Glomerular visceral epithelial cell (primary cell): Measurements from ENCODE around the gene BBX.
A peak's percentile ranks its signal among the peaks of the same experiment; 100 is the strongest.

ENCODE experiments used
- DNase-seq: peaks from one replicate; pipeline ENCODE4 v3.0.0-alpha.2; 2016; ENCODE audit errors: extremely low spot score

The BBX gene

DNA sequence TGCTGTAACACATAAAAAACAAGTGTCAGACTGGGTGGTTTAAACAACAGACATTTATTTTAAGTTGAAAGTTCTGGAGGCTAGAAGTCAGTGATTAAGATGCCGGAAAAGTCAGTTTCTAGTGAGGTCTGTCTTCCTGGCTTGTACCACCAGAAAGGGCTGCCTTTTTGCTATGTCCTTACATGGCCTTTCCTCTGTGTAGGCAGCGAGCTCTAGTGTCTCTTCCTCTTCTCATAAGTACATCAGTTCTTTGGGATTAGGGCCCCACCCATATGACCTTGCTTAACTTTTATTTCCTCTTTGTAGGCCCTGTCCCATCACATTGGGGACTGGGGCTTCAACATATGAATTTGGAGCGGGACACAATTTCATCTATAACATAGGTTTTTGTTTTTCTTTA lies 128.0 kb downstream of the BBX start:
- DNase-seq = no peak

DNA sequence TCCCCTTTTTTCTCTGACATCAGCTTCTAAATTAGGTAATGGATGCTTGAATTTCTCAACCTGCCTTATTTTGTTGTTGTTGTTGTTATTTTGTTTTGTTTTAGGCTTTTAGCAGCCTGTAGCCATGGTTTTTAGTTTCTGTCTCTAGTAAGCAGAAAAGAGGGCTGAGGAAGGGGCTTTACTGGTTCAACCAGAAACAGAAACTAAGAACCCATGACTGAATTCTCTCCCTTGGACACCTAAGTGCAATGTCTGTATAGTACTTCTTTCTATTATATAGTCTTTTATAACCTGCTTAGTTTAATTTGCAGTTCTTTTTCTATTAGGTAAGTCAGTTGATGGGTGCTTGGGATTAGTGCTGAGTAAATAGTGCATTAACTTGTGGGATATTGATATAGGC lies 129.0 kb downstream of the BBX start:
- DNase-seq = no peak

DNA sequence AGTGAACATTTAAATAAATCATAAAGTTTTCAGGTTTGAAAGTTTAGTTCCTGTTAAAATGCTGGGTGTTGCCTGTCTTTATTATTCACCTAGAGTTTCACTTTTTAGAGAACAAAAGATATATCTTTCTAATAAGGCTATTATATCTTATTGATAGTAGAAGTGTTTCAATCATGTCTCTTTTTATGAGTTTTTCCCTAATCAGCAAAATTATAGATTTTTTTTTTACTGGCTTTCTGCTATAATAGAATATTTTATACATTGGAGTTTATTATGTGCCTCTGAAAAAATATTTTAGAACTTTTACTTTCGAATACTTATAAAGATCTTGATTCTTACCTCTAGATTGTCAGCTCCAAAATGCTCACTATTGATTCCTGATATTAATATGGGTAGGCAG lies 131.5 kb downstream of the BBX start:
- DNase-seq = no peak

DNA sequence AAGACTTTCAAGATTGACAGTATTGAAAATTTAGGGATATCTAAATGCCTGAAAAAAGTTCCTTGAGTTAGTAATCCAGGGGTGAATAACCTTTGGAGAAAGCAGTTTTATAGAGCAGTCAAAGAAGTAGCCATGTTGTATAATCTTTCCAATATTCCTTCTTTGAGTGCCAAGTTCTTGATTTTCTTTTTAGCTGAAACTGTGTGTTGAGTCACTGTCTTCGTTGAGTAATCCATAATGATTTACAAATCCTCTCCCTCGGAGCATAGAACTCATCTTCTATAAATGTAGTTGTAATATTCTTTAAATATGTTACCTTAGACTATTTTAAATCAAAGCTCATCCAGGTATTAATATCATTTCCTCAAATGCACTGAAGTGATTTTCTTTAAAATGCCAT lies 135.2 kb downstream of the BBX start:
- DNase-seq = no peak

DNA sequence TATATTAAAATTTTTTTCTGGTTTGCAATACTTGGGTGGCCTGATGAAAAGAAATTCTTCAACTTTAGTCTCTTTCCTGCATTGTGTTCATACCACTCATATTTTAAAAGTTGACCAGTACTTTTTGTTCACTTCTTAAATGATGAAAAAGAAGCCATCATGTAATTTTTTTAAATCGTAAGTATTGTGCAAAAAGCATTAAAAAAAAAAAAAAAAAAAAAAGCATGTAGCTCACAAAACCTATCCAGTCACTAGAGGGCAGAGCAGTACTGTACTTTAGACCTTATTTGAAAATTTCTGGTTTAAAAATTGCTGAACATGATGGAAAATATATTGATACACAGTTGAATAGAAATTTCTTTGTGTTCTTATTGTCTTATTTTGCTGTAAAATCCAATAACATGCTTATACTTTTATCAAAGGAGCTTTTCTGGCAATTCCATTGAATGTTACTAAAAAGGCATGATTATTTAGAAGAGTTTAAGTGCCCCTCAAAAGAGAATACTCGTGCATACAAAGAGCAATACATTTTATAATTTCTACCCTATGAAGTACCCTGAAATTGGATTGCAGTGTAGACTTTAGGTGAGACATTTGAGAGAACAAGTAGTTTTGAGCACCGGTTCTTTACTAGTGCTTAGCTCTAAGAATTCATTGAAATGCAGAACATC lies 137.7 kb downstream of the BBX start:
- DNase-seq = peak; percentile 24

DNA sequence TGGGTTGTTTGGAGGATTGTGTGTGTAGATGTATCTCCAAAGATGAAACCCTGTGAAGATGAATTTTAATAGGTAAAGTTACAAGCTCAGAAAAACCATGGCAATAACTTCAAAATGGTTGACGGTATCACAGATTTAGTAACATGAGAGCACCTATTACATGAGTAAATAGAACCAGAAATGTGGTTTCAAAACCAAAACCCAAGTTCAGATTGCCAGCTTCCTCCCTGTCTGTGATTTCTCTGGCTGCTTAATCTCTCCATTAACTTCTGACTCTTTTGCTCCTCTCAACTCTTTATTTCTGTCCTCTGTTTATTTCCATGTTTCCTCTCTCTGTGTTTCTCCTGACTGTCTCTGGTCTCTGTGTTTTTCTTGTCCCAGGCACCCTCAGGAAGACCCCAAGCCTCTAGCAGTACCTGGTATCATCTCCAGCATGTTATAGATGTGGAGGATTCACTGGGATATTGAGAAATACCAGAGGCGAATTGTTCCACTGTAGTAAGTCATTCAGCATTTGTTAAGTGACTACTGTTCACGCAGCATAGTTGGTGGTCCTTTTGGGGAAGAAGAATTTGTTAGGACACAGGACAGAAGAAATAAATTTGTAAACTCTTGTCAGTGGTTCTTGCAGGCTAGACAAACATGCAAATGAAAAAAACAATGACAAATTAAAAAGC lies 138.8 kb downstream of the BBX start:
- no peak for DNase-seq

DNA sequence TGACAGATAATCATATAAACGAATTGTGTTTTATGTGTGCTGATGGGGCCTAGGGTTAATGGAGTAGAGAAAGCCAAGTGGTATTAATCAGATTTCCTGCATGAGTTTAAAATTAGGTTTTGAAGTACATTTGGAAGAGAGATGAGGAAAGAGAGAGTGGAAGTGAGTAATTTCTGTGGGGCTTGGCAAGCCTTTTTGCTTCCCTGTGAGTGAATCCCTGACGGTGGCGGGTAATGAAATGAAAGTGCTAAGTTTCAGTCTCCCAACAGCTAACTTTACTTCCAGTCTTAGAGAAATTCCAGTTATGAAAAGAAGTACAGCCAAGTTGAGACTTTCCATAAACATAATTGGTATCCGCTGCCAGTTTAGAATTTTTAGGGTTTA lies 139.4 kb downstream of the BBX start:
- no peak for DNase-seq

DNA sequence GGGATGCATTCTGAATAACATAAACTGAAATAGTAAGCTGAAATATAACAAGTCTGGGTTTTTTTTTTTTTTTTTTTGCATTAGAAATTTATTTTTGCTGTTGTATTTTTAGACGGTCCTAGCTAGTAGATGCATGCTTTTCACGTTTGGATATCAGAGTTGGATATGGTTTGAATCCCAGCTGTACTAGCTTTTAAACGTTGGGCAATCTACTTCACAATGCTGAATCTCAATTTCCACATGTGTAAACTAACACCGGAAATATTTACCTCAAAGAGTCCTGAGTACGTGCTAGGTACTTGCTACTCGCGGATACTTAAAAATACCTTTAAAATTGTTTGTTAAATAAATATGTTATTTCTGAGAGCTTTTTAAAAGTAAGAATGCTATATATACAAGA lies 139.8 kb downstream of the BBX start:
- no peak for DNase-seq

DNA sequence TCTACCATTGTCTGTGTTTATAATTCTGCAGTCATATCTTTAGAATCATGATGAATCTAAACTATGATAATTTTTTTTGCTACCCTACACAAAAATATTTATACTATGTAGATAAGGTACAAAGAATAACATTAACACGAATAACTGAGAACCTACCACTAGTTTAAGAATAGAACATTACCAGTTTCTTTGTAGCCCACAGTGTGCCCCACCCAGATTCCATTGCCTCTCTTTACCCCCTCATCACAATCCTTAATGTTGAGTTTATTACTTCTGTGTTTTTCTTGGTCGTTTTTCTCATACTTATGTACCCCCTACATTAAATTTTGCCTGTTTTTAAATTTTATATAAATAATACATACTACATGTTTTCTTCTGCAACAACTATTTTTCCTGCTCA lies 140.5 kb downstream of the BBX start:
- no peak for DNase-seq

DNA sequence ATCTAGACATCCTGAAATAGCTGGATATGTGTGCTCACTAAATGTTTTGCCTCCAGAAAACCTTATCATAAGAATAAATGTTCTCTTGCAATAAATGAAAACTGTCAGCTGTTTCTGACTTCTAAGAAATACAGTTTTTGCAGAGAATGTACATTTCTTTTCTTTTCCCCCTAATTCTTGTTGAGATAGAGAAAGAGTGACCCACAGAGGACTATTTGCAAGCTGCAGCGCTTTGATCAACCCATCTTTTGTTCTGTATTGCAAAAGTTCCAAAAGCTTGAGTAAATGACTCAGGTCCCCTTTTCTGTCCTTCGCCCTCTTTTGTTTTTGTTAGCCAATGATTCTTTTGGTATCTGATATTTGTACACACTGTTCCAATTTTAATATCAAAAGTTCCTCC lies 141.9 kb downstream of the BBX start:
- no peak for DNase-seq

DNA sequence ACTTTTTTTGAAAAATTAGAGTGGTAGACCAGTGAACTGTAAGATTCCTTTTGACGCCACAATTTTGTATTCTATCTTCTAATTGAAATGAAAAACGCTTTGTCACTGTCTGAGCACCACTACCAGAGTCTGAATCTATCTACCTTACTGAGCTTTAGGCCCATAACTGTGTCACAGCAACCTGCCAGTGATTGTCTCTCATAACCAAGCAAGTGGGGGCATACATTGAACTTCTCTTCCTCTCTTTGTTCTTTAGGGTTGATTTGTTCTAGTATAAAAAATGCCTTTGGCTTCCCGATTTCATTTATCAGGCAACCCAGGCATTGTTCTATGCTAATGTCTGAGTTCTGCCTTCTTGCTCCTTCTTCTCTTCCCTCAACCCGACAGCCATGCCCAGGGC lies 142.6 kb downstream of the BBX start:
- no peak for DNase-seq

DNA sequence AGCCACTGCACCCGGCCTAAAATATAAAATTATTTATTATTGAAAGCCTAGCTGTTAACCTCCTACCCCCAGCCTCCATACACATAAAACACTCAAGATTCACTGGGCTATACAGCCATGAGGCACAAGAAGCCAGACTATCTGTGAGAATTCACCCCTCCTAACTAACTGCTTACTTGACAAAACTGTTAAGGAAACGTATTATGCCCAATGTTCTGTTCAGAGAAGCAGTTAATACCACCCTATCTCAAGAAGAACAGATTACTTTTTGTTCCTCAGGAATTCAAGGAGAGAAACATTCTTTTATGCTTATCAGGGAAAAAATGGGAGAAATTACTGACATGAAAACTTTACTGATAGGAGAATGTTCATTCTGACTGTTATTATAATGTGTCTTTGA lies 144.1 kb downstream of the BBX start:
- no peak for DNase-seq

DNA sequence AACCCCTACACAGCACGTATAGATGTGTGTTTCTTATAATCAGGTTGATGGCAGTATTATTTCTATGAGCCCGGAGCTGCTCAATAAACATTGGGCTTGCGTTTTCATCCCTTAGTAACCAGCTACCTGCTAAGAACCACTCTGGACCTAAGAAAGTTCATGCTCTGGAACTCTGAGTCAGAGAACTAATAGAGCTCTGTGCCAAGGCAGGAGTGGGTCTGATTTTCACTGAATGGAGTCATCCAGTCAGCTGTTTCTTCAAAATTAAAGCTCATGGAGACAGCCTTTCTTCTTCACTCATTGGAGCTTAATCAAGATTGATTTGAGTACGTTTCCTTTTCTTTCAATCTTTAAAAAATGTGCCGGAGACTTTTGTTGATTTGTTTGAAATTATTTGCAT lies 145.7 kb downstream of the BBX start:
- no peak for DNase-seq

DNA sequence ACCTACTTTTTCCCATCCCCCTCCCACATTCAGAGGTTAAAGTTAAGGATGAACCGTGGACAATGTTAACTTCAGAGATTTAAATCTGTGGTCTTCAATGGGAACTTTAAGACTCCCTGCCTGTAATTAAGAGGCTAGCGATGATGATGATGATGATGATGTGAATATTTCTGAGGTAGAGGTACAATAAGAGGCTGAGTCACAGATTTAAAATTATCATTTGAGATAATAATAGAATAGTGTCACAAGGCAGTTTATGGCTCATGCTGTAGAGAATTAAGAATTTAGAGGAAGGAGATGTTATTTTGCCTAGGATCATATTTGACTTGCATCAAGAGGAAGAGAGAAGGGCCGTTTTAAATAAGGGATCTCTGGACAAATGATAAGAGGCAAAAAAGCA lies 146.2 kb downstream of the BBX start:
- no peak for DNase-seq

DNA sequence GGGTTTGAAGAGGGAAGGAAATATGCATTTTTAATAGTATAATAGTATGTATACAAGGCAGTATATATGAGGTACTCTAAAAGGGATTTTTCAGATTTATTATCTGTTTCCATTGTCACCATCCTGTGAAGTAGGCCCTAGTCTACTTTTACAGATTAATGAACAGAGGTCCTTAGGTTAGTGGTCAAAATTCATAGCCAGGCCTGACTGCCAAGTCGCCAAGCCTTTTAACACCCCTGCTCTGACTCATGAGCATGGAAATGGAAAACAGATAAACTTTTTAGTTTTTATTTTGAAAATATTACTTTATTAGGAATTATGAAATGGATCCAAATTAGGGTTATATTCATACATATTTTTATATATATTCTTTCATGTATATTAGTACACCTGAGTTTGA lies 146.9 kb downstream of the BBX start:
- no peak for DNase-seq

DNA sequence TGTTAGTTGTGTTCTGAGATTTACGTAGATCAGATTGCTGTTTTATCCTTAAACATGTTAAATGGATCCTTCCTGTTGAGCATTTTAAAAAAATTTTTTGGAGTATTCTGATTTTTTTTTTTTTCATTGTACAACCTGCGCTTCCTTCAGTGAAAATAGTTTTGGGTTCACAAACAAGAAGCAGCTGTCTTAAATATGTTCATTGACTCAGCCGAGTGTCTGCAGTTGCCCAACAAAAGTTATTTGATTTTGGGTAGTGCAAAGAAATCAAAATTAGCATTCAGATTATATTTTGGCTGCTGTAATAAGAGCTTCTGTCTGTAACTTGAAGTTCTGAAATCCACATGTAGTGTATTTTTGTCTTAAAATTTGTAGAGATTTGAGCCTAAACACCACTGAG lies 148.2 kb downstream of the BBX start:
- DNase-seq = no peak

DNA sequence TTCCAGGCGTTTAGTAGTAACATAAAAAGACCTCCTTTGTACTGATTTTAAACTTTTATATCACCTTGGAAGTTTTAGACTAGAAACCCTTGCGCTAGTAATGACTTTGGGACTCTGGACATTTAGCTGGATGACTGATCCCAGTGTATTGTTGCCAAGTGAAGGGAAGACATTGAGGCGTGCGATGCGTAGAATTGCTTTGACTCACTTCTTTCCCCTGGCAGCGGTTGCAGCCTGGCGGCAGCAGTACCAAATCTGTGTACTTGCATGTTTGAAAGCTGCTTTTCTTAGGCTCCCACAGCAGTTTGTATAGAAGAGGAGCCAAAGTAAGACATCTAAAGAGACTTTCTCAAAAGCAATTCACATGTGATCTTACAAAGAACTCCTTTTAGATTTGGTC lies 151.6 kb downstream of the BBX start:
- DNase-seq = peak; percentile 48

DNA sequence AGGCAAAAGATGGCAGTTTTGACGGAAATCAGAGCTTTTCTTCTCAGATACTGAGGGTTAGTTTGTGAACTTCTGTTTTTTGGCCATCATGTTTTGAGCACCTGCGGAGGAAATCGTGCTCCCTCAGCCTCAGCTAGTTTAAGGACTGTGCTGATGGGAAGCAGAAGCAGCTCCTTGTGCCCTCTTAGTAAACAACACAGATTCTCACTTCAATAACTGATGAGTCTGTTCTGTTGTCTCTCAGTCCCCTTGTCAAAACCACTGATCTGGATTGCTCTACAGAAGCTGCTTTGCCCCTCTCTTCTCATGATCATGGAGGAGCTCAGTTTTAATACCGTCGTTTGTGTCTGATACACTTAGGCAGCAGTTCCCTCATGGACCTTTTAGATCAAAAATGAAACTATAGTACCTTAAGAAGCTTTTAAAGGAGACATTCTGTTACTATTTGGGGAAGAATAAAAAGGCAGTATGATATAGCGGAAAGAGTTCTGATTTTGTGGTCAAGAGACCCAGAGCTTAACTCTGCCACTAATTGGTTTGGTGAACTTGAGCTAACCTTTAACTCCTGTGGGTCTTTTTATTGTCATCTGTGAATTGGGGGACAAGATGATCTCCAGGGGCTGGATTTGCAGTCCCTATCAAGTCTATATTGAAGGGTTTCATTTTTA lies 152.6 kb downstream of the BBX start:
- no peak for DNase-seq

DNA sequence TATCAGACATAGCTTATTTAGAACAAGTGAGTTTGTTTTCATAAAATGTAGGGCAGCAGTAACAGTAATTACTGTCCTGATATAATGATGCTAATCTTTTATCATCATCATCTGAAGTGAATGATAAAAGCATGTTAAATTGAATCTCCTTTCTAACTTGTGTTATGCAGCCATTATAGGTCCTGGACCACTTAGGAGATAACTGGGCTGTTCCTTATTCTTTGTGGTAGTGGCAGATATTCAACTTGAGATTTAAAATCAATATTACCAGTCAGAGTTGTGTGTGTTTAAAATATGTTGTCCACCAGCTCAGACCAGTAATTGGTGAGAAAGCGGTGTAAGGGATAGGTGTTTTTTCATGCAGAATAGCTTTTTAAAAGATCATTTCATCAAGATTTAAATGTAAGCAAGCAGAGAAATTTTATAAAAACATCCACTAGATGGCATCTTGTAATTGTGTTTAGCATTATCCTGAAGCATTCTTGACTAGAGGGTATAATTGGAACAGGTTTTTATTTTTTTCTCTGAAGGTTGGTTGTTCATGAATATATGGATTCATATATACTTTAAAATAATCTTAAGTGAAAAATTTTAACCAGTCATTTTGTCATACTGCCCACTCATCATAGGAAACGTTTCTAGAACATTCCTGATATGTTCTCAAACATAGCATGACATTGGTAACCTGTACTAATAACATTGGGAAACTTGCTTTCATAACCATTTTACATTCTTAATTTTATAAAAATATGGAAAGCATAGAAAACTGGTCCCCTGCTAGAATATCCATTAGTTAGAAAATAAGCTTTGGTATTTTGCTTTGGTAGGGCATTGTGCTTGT lies 153.9 kb downstream of the BBX start:
- no peak for DNase-seq

DNA sequence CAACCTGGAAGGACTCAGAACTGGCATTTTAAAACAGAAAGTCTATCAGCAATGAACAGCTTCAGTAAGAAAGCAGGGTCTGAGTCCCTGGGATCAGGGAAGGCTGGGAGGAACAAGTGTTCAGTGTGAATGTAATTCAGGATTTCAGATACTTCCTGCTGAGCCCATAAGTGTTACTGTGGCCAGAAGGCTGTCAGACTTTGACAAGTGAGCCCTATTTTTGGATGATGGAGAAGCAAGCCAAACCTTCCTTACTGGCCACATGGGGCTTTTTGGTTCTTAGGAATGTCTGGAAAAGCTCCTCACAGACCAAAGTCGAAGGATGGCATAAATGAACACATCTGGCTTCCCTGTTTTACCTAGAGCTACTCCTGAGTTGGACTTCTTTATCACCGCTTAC lies 157.2 kb downstream of the BBX start:
- DNase-seq = no peak

DNA sequence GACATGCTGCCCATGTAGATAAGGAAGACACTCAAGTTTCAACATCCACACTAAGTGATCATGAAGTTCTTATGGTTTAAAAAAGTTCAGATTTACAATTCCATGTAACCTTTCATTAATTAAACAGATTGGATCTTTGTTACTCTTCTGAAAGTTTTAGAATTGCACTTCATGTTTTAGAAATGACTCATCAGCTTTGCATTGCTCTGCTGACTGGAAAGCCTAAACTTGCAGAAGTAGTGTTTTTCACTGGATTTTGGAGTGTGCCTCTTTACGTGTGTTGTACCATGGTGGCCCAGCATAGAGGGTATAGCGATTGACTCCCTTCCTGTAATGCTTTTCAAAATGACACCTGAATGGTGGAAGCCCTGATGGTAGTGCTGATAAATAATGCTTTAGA lies 157.9 kb downstream of the BBX start:
- DNase-seq = no peak

DNA sequence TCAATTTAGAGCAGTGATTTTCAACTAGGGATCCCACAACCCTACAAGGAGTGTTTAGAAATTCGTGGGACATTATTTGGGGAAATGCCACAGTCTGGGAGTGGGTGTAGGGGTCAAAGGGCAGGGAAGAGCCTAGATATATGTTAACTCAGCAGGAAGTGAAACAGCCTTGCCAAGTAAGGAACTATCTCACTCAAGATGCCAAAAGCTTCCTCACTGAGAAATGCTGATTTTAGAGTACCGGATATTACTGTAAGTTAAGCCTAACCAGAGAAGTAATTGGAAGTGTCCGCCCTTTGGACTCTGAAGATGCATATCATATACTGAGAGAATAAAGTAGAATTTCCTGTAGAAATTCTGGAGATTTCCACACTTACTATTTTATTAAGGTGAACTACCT lies 158.6 kb downstream of the BBX start:
- DNase-seq = no peak

DNA sequence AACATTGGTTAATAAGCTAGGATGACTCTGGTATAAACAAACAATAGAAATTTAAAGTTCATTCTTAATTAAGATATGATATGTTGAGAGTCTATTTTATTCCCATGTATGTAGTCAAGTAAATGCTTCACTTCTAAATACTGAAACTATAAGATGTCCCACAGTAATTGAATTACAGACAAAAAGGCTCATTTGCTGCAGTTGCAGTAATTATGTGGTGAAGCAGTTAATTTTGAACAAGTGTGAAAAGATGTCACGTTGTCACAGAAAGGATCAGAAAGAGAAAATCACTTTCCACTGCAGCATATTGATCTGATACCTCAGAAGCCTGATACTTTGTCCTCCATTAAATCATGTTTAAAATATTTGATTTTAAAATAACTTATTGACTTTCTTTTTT lies 159.8 kb downstream of the BBX start:
- no peak for DNase-seq
